Neural cell (in vitro differentiated cells): ENCODE measurements around the gene ATP1A1. TPM values are rescaled to one million over a fixed set of nuclear protein-coding genes. Genes with fewer than 3 reads are reported as not detected.

Source experiments
- H2AFZ ChIP-seq: fragments of 200-600, 300-800 bp; sonication (generic), shearing (Covaris generic); 2 replicates; pipeline ENCODE4 v1.6.0; 2014; ENCODE audit warnings: low read depth, mild to moderate bottlenecking, antibody characterized with exemption, low read length, moderate library complexity
- H3F3A ChIP-seq: fragments of 200-600 bp; shearing (Covaris generic); 2 replicates; pipeline ENCODE4 v1.6.1; 2016; ENCODE audit warnings: mild to moderate bottlenecking, moderate library complexity, mixed read lengths, antibody characterized with exemption, low read length; ENCODE audit not compliant: insufficient read depth, poor library complexity, severe bottlenecking
- H3K27ac ChIP-seq: fragments of 200-600, 300-800 bp; sonication (generic), shearing (Covaris generic); 2 replicates; pipeline ENCODE4 v1.5.1; 2014; ENCODE audit warnings: mild to moderate bottlenecking, low read length, moderate library complexity
- H3K27me3 ChIP-seq: fragments of 300-800, 200-600 bp; sonication (generic), shearing (Covaris generic); 2 replicates; pipeline ENCODE4 v1.6.0; 2014; ENCODE audit warnings: mild to moderate bottlenecking, low read depth, low read length, moderate library complexity; ENCODE audit not compliant: insufficient read depth
- H3K36me3 ChIP-seq: fragments of 300-800, 200-600 bp; sonication (generic), shearing (Covaris generic); 2 replicates; pipeline ENCODE4 v1.5.1; 2014; ENCODE audit warnings: mild to moderate bottlenecking, antibody characterized with exemption, low read length, moderate library complexity; ENCODE audit not compliant: insufficient read depth
- H3K4me2 ChIP-seq: fragments of 300-800, 200-600 bp; sonication (generic), shearing (Covaris generic); 2 replicates; pipeline ENCODE4 v1.6.0; 2014; ENCODE audit warnings: mild to moderate bottlenecking, low read length
- H3K4me3 ChIP-seq: fragments of 300-800, 200-600 bp; sonication (generic), shearing (Covaris generic); 2 replicates; pipeline ENCODE4 v1.5.1; 2014; ENCODE audit warnings: mild to moderate bottlenecking, low read length, moderate library complexity
- H3K79me2 ChIP-seq: fragments of 200-600 bp; shearing (Covaris generic); replicated peaks from 2 replicates; pipeline ENCODE4 v1.6.0; 2014; ENCODE audit warnings: mild to moderate bottlenecking, low read length, moderate library complexity; ENCODE audit not compliant: insufficient read depth
- H3K9ac ChIP-seq: fragments of 300-800, 200-600 bp; sonication (generic), shearing (Covaris generic); 2 replicates; pipeline ENCODE4 v1.6.1; 2016; ENCODE audit warnings: mild to moderate bottlenecking, low read length, mixed read lengths
- H3K9me2 ChIP-seq: fragments of 200-600 bp; shearing (Covaris generic); 2 replicates; pipeline ENCODE4 v1.6.1; 2016; ENCODE audit warnings: mild to moderate bottlenecking, low read length, mixed read lengths; ENCODE audit not compliant: insufficient read depth
- H3K9me3 ChIP-seq: fragments of 200-600, 300-800 bp; sonication (generic), shearing (Covaris generic); 2 replicates; pipeline ENCODE4 v1.6.1; 2016; ENCODE audit warnings: mild to moderate bottlenecking, mixed run types, low read length, moderate library complexity, mixed read lengths
- H4K20me1 ChIP-seq: fragments of 200-600 bp; shearing (Covaris generic); 2 replicates; pipeline ENCODE4 v1.6.1; 2016; ENCODE audit warnings: mild to moderate bottlenecking, mixed run types; ENCODE audit not compliant: insufficient read depth
- CTCF ChIP-seq: fragments of 450-650 bp; IDR thresholded peaks from 2 replicates; pipeline ENCODE4 v1.5.1; 2014; ENCODE audit warnings: antibody characterized with exemption, mild to moderate bottlenecking, moderate library complexity; ENCODE audit not compliant: poor library complexity, severe bottlenecking
- EP300 ChIP-seq: fragments of 450-650 bp; conservative IDR thresholded peaks from 2 replicates; pipeline ENCODE4 v1.6.1; 2014; ENCODE audit warnings: antibody characterized with exemption, mild to moderate bottlenecking, moderate library complexity; ENCODE audit not compliant: poor library complexity, severe bottlenecking
- EZH2 ChIP-seq: fragments of 200-600, 300-800 bp; shearing (Covaris generic), sonication (generic); IDR thresholded peaks from 2 replicates; pipeline ENCODE4 v1.6.1; 2014; ENCODE audit warnings: antibody characterized with exemption, low read length, borderline replicate concordance, mild to moderate bottlenecking; ENCODE audit not compliant: insufficient read depth, poor library complexity, severe bottlenecking
- MXI1 ChIP-seq: fragments of 450-650 bp; conservative IDR thresholded peaks from 2 replicates; pipeline ENCODE4 v1.6.1; 2014; ENCODE audit warnings: antibody characterized with exemption, mild to moderate bottlenecking; ENCODE audit not compliant: poor library complexity, severe bottlenecking
- POLR2AphosphoS5 ChIP-seq: IDR thresholded peaks from 2 replicates; pipeline ENCODE4 v1.6.1; 2012
- RAD21 ChIP-seq: fragments of 450-650 bp; conservative IDR thresholded peaks from 2 replicates; pipeline ENCODE4 v1.6.1; 2014; ENCODE audit warnings: antibody characterized with exemption, mild to moderate bottlenecking, moderate library complexity
- REST ChIP-seq: IDR thresholded peaks from 2 replicates; pipeline ENCODE4 v1.6.1; 2012; ENCODE audit warnings: borderline replicate concordance
- SMC3 ChIP-seq: fragments of 450-650 bp; conservative IDR thresholded peaks from 2 replicates; pipeline ENCODE4 v1.6.1; 2014; ENCODE audit warnings: antibody characterized with exemption, mild to moderate bottlenecking, moderate library complexity; ENCODE audit not compliant: poor library complexity
- TAF1 ChIP-seq: IDR thresholded peaks from 2 replicates; pipeline ENCODE4 v1.6.1; 2012; ENCODE audit warnings: low read depth
- polyA plus RNA-seq: library from polyadenylated mRNA; depleted of rRNA; stranded (reverse); fragments of >200 nt; gene quantifications from 2 replicates; pipeline ENCODE4 v1.2.3, GENCODE V29; 2014

Gene ATP1A1
- polyA plus RNA-seq, 1 donor from 2014 or later = 44.2 TPM

GRCh38 chr1:116387551-116387950 lies 14.5 kb downstream of the ATP1A1 start:
- H3K36me3 ChIP-seq = peaks cover 17% of the 10 kb centered on the region
- H3F3A ChIP-seq = no peaks in the 10 kb centered on the region
- no peak overlapping the region for H3K4me2 ChIP-seq
- no peak for TF ChIP-seq SMC3
- TF ChIP-seq RAD21 = no peak
- no peak for TF ChIP-seq TAF1
- no peak for TF ChIP-seq CTCF
- no peak for TF ChIP-seq EP300
- no peak for TF ChIP-seq MXI1
- TF ChIP-seq EZH2 = no peak
- TF ChIP-seq POLR2AphosphoS5 = no peak
- no peak for TF ChIP-seq REST
- no peak overlapping the region for H3K4me3 ChIP-seq
- no peaks in the 10 kb centered on the region for H3K9me2 ChIP-seq
- no peaks in the 10 kb centered on the region for H3K9me3 ChIP-seq
- H3K9ac ChIP-seq = no peak overlapping the region
- H2AFZ ChIP-seq = no peak overlapping the region
- H4K20me1 ChIP-seq = no peaks in the 10 kb centered on the region
- peaks cover 11% of the 10 kb centered on the region for H3K79me2 ChIP-seq
- H3K27ac ChIP-seq = no peak overlapping the region
- H3K27me3 ChIP-seq = no peaks in the 10 kb centered on the region

- Histone ChIP-seq H3K9ac (no peak overlapping the region), H2AFZ (no peak overlapping the region), H3K9me3 (no peaks in the 10 kb centered on the region), H3K36me3 (peaks cover 22% of the 10 kb centered on the region), H3K4me2 (no peak overlapping the region), H3F3A (no peaks in the 10 kb centered on the region), H3K27ac (no peak overlapping the region), H3K79me2 (peaks cover 6% of the 10 kb centered on the region), H3K27me3 (no peaks in the 10 kb centered on the region), H3K9me2 (no peaks in the 10 kb centered on the region), H4K20me1 (no peaks in the 10 kb centered on the region), H3K4me3 (no peak overlapping the region)
- TF ChIP-seq SMC3 = no peak
- TF ChIP-seq MXI1 = no peak
- no peak for TF ChIP-seq CTCF
- TF ChIP-seq REST = no peak
- no peak for TF ChIP-seq EP300
- TF ChIP-seq POLR2AphosphoS5 = no peak
- no peak for TF ChIP-seq EZH2
- no peak for TF ChIP-seq TAF1
- no peak for TF ChIP-seq RAD21
Measured at GRCh38 chr1:116388122-116388521, 15.1 kb downstream of the ATP1A1 start.
